ENCODE data around the gene TRAF3IP1.

TRAF3IP1 gene

GRCh38 chr2:238295144-238296112 lies 24.9 kb upstream of the TRAF3IP1 start:
- no peak for TF ChIP-seq Cebpa-rat (IDR thresholded peaks at IDR 0.05)
- no peaks in the 10 kb centered on the region for H3K9me3 ChIP-seq

DNA sequence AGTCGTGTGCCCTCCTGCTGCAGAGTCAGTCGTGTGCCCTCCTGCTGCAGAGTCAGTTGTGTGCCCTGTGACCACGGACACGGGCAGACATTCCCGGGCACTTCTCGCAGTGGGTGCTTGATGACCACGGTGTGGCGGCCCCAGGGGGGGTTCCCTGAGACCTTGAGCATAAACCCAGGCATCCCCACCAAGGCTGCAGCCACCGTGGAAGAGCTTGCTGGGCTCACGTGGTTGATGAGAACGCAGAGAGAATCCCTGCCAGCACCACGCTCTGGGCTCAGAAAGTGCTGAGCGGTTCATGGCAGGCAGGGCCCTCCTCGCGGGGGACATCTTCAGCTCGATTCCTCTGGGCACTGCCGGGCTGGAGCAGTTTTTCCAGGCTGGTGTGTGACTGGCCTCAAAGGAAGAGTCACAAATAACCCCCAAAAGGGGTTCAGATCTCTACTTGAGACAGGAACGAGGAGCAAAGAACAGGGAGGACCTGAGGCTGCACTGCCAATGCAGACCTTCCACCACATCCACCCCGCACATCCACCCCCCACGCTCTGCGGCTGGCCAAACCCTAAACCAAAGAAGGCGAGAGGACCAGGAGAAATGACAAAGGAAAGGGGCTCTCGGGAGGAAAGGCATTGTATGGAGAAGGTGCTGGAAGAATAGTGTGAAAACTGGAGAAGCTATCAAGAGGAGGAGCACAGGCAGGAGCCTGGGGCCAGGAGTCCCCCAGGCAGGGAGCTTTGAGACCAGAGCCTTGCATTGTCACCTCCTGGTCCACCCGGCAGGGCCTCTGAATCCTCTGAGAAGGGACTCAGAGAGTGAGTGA lies 23.5 kb upstream of the TRAF3IP1 start:
- Histone ChIP-seq H3K4me1 (peaks cover 5% of the 10 kb centered on the region), H4K20me1 (no peaks in the 10 kb centered on the region), H3K9me3 (no peaks in the 10 kb centered on the region), H3K4me2 (no peak overlapping the region), H3K4me3 (no peak overlapping the region), H3K27ac (no peak overlapping the region), H3K27me3 (no peaks in the 10 kb centered on the region), H3K9ac (no peak overlapping the region), H3K36me3 (no peaks in the 10 kb centered on the region)
- TF ChIP-seq Cebpa-rat (IDR thresholded peaks at IDR 0.05) = no peak

More at GRCh38 chr2:238295144-238296112, 24.9 kb upstream of the TRAF3IP1 start:
- Histone ChIP-seq H3K4me3 (no peak overlapping the region), H3K4me1 (peaks cover 14% of the 10 kb centered on the region), H3K9ac (no peak overlapping the region), H3K4me2 (no peak overlapping the region), H4K20me1 (no peaks in the 10 kb centered on the region), H3K27me3 (no peaks in the 10 kb centered on the region), H3K27ac (no peak overlapping the region), H3K36me3 (no peaks in the 10 kb centered on the region)

DNA sequence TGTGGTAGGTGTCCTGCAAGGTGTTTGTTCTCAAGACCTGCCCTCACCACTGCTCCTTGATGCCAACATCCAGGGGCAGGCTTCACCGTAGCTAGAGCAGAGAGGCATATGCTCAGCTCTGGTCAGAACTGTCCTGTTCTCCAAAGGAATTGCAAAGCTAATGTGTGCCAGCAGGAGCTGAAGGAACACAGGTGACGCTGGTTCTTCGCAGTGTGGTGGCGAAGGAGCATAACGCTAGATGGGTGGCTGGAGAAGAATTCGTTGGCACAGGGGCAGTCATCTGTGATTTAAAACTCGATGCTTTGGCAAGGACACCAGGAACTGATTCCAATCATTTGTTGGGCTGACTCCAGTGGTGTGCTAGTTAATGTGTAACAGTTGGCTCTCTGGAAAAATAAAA lies 20.5 kb upstream of the TRAF3IP1 start:
- no peak overlapping the region for H3K4me2 ChIP-seq
- H3K27me3 ChIP-seq = no peaks in the 10 kb centered on the region
- no peak overlapping the region for H3K4me3 ChIP-seq
- no peaks in the 10 kb centered on the region for H3K4me1 ChIP-seq
- H3K36me3 ChIP-seq = no peaks in the 10 kb centered on the region
- H3K27ac ChIP-seq = no peak overlapping the region
- H4K20me1 ChIP-seq = no peaks in the 10 kb centered on the region
- no peaks in the 10 kb centered on the region for H3K9me3 ChIP-seq
- no peak for TF ChIP-seq Cebpa-rat (IDR thresholded peaks at IDR 0.05)
- no peak overlapping the region for H3K9ac ChIP-seq

- Histone ChIP-seq H3K9me3 (no peaks in the 10 kb centered on the region), H4K20me1 (no peaks in the 10 kb centered on the region), H3K4me1 (peaks cover 13% of the 10 kb centered on the region), H3K4me2 (no peak overlapping the region), H3K4me3 (no peak overlapping the region), H3K9ac (no peak overlapping the region), H3K36me3 (no peaks in the 10 kb centered on the region), H3K27ac (no peak overlapping the region), H3K27me3 (no peaks in the 10 kb centered on the region)
- no peak for TF ChIP-seq Cebpa-rat (IDR thresholded peaks at IDR 0.05)
Observed at GRCh38 chr2:238302087-238302486, 18.2 kb upstream of the TRAF3IP1 start.

DNA sequence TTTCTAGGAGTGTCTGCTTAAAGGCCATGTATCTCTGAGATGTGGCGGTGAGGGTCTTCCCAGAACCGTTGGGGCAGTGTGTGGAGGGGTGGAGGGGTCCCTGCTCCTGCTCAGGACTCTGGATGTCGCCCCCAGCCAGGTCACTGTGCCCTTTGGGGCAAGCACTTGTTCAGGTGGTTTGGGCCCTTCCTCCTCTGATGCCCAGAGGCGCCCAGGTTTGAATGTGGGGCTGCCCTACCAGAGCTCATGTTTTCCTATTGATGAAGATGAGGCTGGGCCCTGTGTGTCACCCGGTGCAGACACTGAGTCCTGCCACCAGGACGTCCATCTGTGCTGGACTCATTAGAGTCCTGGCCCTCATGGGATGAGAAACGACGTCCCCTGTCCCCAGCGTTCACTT lies 17.6 kb upstream of the TRAF3IP1 start:
- H3K36me3 ChIP-seq = no peaks in the 10 kb centered on the region
- TF ChIP-seq Cebpa-rat (IDR thresholded peaks at IDR 0.05) = no peak
- no peak overlapping the region for H3K9ac ChIP-seq
- H3K27me3 ChIP-seq = no peaks in the 10 kb centered on the region
- no peak overlapping the region for H3K27ac ChIP-seq
- H4K20me1 ChIP-seq = no peaks in the 10 kb centered on the region
- H3K4me3 ChIP-seq = no peak overlapping the region
- no peak overlapping the region for H3K4me2 ChIP-seq
- H3K9me3 ChIP-seq = no peaks in the 10 kb centered on the region
- peaks cover 16% of the 10 kb centered on the region for H3K4me1 ChIP-seq

GRCh38 chr2:238304116-238304515 lies 16.2 kb upstream of the TRAF3IP1 start:
- H4K20me1 ChIP-seq = no peaks in the 10 kb centered on the region
- no peak overlapping the region for H3K27ac ChIP-seq
- no peaks in the 10 kb centered on the region for H3K36me3 ChIP-seq
- H3K9ac ChIP-seq = no peak overlapping the region
- TF ChIP-seq Cebpa-rat (IDR thresholded peaks at IDR 0.05) = no peak
- H3K4me3 ChIP-seq = no peak overlapping the region
- H3K9me3 ChIP-seq = no peaks in the 10 kb centered on the region
- no peaks in the 10 kb centered on the region for H3K27me3 ChIP-seq
- H3K4me1 ChIP-seq = peaks cover 16% of the 10 kb centered on the region
- H3K4me2 ChIP-seq = no peak overlapping the region

DNA sequence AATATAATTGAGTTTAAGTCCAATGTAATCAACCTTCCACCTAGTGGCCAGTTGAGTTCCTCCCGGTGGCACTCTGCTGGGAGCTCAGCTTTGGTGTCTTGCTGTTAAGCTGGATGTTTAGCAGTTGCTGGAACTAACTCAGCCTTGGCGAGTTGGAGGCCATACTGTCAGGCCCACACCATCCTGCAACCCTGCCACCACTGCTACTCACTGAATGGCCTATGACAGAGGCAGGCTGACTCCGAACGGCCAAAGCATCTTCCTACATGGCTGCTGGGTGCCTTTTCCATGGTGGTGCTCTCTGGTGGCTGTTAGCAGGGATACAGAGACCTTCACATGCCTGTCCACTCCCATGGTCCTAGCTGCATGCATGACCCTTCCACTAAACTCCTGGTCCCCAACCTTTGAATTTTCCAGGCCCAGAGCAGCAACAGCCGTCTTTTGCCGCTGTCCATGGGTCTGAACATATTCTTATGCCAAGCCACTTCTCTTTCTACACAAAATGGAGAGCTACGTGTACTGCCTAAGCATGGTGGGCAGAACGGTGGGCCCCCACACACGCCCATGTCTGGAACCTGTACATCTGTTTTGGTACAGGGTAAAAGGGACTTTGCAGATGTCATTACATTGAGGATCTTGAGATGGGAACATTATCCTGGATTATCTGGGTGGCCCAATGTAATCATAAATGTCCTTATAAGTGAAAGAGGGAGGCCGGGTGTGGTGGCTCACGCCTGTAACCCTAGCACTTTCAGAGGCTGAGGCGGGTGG lies 15.0 kb upstream of the TRAF3IP1 start:
- Histone ChIP-seq H3K27me3 (no peaks in the 10 kb centered on the region), H3K9ac (no peak overlapping the region), H3K9me3 (no peaks in the 10 kb centered on the region), H3K36me3 (no peaks in the 10 kb centered on the region), H3K4me2 (no peak overlapping the region), H3K4me3 (no peak overlapping the region), H3K27ac (no peak overlapping the region), H3K4me1 (peaks cover 18% of the 10 kb centered on the region), H4K20me1 (no peaks in the 10 kb centered on the region)
- TF ChIP-seq Cebpa-rat (IDR thresholded peaks at IDR 0.05) = no peak

DNA sequence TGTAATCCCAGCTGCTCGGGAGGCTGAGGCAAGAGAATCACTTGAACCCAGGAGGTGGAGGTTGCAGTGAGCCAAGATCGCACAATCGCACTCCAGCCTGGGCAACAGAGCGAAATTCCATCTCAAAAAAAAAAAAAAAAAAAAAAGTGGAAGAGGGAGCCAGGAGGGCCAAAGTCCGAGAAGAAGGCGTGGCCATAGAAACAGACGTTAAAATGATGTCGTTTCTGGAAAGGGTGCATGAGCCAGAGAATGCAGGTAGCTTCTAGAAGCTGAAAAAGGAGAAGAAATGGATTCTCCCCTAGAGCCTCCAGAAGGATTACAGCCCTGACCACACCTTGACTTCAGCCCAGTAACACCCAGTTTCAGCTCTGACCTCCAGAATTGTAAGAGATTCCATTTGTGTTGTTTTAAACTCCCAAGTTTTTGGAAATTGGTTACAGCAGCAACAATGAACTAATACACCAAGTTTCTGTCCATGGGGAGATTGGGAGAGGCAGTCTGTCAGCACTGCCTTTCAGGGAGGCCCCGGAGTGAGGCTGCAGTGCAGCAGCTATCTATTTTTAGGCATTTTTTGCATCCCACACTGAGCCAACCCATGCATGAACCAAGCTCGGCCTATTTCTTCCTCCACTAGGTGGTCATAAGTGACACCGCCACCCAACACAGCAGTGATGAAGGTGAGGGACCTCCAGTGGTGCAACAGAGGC lies 14.2 kb upstream of the TRAF3IP1 start:
- TF ChIP-seq Cebpa-rat (IDR thresholded peaks at IDR 0.05) = no peak
- Histone ChIP-seq H3K4me3 (no peak overlapping the region), H3K27me3 (no peaks in the 10 kb centered on the region), H3K9me3 (no peaks in the 10 kb centered on the region), H3K27ac (no peak overlapping the region), H4K20me1 (no peaks in the 10 kb centered on the region), H3K9ac (no peak overlapping the region), H3K36me3 (no peaks in the 10 kb centered on the region), H3K4me1 (peaks cover 26% of the 10 kb centered on the region), H3K4me2 (peak overlapping the region; percentile 56)

- no peak overlapping the region for H3K9ac ChIP-seq
- H3K9me3 ChIP-seq = no peaks in the 10 kb centered on the region
- H4K20me1 ChIP-seq = no peaks in the 10 kb centered on the region
- no peaks in the 10 kb centered on the region for H3K36me3 ChIP-seq
- peaks cover 31% of the 10 kb centered on the region for H3K4me1 ChIP-seq
- no peaks in the 10 kb centered on the region for H3K27me3 ChIP-seq
- H3K27ac ChIP-seq = no peak overlapping the region
- peak overlapping the region; percentile 56 for H3K4me2 ChIP-seq
- TF ChIP-seq Cebpa-rat (IDR thresholded peaks at IDR 0.05) = no peak
- no peak overlapping the region for H3K4me3 ChIP-seq
Observed at GRCh38 chr2:238306672-238306998, 13.7 kb upstream of the TRAF3IP1 start.

Measured in BLaER1 (cell line).